Natural killer cell (primary cell): ENCODE results near the gene MRGPRG. TPM values are rescaled to one million over a fixed set of nuclear protein-coding genes. Genes with fewer than 3 reads are reported as not detected.

Source experiments
- ATAC-seq, 3 donors: fragments of 150-1000 bp in 2 of 3; fragments of 200-7000 bp in 1 of 3; cut with Tn5 transposase; 1 replicate in 1 of 3; 2 replicates in 2 of 3; pipeline ENCODE4 v1.10.0; 2021; ENCODE audit warnings: mild to moderate bottlenecking in 2 of 3, moderate library complexity in 2 of 3
- DNase-seq, 2 donors: peaks; one replicate each; pipeline versions ENCODE4 v3.0.0 to v3.0.0-alpha.2; 2013 to 2021; ENCODE audit warnings: mixed read lengths in 1 of 2
- H3K27ac ChIP-seq: one replicate; pipeline ENCODE4 v1.5.1; 2013; ENCODE audit warnings: mild to moderate bottlenecking, low read length
- H3K27me3 ChIP-seq: one replicate; pipeline ENCODE4 v1.6.1; 2013; ENCODE audit warnings: low read length; ENCODE audit not compliant: control insufficient read depth, insufficient read depth
- H3K36me3 ChIP-seq: one replicate; pipeline ENCODE4 v1.6.1; 2013; ENCODE audit warnings: low read length; ENCODE audit not compliant: control insufficient read depth, insufficient read depth
- H3K4me1 ChIP-seq: one replicate; pipeline ENCODE4 v1.6.1; 2013; ENCODE audit warnings: low read length; ENCODE audit not compliant: control insufficient read depth, insufficient read depth
- H3K4me3 ChIP-seq: one replicate; pipeline ENCODE4 v1.5.1; 2013; ENCODE audit warnings: low read length
- H3K9me3 ChIP-seq: one replicate; pipeline ENCODE4 v1.6.1; 2013; ENCODE audit warnings: low read length; ENCODE audit not compliant: control insufficient read depth, insufficient read depth
- H3K27ac Mint-ChIP-seq, 2 donors: one replicate each; pipeline ENCODE4 v1.8.0; 2022; ENCODE audit warnings: mild to moderate bottlenecking in 2 of 2, mixed read lengths in 2 of 2, moderate library complexity in 1 of 2
- H3K27me3 Mint-ChIP-seq, 2 donors: one replicate each; pipeline ENCODE4 v1.8.0; 2022; ENCODE audit warnings: low read depth in 2 of 2, mixed read lengths in 2 of 2
- H3K36me3 Mint-ChIP-seq: one replicate; pipeline ENCODE4 v1.8.0; 2022; ENCODE audit warnings: mixed read lengths
- H3K4me1 Mint-ChIP-seq, 2 donors: one replicate each; pipeline ENCODE4 v1.8.0; 2022; ENCODE audit warnings: mixed read lengths in 2 of 2
- H3K4me3 Mint-ChIP-seq: one replicate; pipeline ENCODE4 v1.8.0; 2022; ENCODE audit warnings: mild to moderate bottlenecking, moderate library complexity, mixed read lengths
- H3K9me3 Mint-ChIP-seq, 2 donors: one replicate each; pipeline ENCODE4 v1.8.0; 2022; ENCODE audit warnings: mixed read lengths in 2 of 2
- WGBS: methylation state at CpG from one replicate; pipeline ENCODE4 v1.1.7; 2013; ENCODE audit warnings: missing lambda C conversion rate; ENCODE audit not compliant: insufficient coverage; 5-methylcytosine and 5-hydroxymethylcytosine counted together
- intact Hi-C: fragments of 100-400 bp; cut with micrococcal nuclease; formaldehyde crosslinking; loops from one replicate; pipeline ENCODE4 v1.14.2; 2022
- total RNA-seq, 4 donors: library from RNA; stranded (reverse); fragments of 120-200 nt in 1 of 4; gene quantifications; one replicate each; pipeline versions ENCODE4 v1.2.3 to v1.2.4, GENCODE V29; 2013 to 2022
- TF ChIP-seq, protein P1 (sequence below): fragments of 200-600 bp; IDR thresholded peaks from one replicate; pipeline ENCODE4 v1.8.0; 2022; ENCODE audit warnings: antibody characterized with exemption

MRGPRG gene
- total RNA-seq, 3 donors from 2014 or later (not counting 1 experiment from before 2014, with no cell fraction given), result not detected

DNA sequence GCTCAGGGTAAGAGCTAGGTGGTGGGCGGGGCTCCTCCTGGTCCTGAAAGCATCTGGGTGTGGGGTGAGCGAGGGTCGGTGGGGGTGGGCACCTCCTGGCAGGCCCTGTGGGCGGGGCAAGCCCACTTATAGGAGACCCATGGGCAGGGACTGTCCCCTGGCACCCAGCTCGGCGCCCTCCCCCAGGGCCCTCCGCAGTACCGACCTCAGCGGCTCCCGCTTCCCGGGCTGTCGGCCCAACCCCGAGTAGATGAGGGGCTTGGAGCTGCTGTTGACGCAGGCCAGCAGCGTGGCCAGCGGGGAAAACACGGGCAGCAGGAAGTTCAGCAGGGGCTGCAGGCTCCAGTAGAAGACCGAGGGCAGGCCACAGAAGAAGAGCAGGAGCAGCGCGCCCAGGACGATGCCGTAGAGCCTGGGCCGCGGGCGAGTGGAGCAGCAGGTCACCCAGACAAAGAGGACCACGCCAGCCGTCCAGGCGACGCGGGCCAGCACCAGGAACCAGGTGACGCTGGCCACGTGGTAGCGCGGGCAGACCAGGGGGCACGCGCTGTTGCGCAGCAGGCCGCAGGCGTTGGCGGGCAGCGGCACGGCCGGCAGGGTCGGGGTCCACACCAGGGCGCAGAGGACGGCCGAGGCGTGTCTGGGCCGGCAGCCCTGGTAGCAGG is 663 bp downstream of the MRGPRG start:
- H3K4me3 Mint-ChIP-seq, result no peak overlapping the region
- WGBS, result 95% methylated on average over 49 of the region's 49 CpGs
- peaks cover 2% of the 10 kb centered on the region for H3K27me3 ChIP-seq
- ATAC-seq (no peak), DNase-seq (no peak)
- peaks cover 13 to 27% of the 10 kb centered on the region in 2 donors for H3K27me3 Mint-ChIP-seq
- no peaks in the 10 kb centered on the region for H3K9me3 Mint-ChIP-seq
- no peaks in the 10 kb centered on the region for H3K9me3 ChIP-seq
- no peak overlapping the region for H3K4me3 ChIP-seq
- H3K36me3 Mint-ChIP-seq, result no peaks in the 10 kb centered on the region
- H3K27ac Mint-ChIP-seq, result no peak overlapping the region
- no peak overlapping the region for H3K27ac ChIP-seq
- intact Hi-C loops, result loop anchor here (1.0 to 2.0 kb wide), 4 partner anchors 108 to 685 kb away; no protein-coding TSS in a partner anchor
- TF ChIP-seq, protein P1, sequence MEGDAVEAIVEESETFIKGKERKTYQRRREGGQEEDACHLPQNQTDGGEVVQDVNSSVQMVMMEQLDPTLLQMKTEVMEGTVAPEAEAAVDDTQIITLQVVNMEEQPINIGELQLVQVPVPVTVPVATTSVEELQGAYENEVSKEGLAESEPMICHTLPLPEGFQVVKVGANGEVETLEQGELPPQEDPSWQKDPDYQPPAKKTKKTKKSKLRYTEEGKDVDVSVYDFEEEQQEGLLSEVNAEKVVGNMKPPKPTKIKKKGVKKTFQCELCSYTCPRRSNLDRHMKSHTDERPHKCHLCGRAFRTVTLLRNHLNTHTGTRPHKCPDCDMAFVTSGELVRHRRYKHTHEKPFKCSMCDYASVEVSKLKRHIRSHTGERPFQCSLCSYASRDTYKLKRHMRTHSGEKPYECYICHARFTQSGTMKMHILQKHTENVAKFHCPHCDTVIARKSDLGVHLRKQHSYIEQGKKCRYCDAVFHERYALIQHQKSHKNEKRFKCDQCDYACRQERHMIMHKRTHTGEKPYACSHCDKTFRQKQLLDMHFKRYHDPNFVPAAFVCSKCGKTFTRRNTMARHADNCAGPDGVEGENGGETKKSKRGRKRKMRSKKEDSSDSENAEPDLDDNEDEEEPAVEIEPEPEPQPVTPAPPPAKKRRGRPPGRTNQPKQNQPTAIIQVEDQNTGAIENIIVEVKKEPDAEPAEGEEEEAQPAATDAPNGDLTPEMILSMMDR, result no peak
- no peaks in the 10 kb centered on the region for H3K36me3 ChIP-seq
- peaks cover 7 to 24% of the 10 kb centered on the region in 2 donors for H3K4me1 Mint-ChIP-seq
- peaks cover 16% of the 10 kb centered on the region for H3K4me1 ChIP-seq

DNA sequence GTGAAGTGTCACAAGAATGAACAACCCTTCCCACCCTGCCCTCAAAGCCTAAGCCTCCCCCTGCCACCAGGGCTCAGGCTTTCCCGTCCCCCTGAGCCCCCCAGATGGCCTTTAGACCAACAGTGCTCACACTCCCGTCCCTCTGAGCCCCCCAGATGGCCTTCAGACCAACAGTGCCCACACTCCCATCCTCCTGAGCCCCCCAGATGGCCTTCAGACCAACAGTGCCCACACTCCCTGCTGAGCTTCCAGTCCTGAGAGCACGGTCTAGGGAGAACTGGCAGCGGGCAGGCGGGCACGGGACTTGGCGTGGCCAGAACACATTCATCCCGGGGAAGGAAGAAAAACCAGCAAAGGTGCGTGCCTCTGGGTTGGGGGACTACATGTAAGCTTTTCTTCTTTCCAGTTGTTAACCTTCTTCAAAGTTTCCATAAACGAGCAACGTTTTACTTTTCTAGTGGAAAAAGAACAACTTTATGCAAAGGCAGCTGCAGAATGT is 2.5 kb downstream of the MRGPRG start:
- TF ChIP-seq, protein P1, result no peak
- DNase-seq (no peak), ATAC-seq (no peak)
- H3K27me3 Mint-ChIP-seq, result peaks cover 13 to 31% of the 10 kb centered on the region in 2 donors
- Histone ChIP-seq H3K4me3 (no peak overlapping the region), H3K27ac (no peak overlapping the region), H3K36me3 (no peaks in the 10 kb centered on the region), H3K4me1 (peaks cover 9% of the 10 kb centered on the region), H3K27me3 (peaks cover 2% of the 10 kb centered on the region), H3K9me3 (no peaks in the 10 kb centered on the region)
- WGBS, result 82% methylated on average over 11 of the region's 11 CpGs
- H3K27ac Mint-ChIP-seq, result no peak overlapping the region
- intact Hi-C loops, result loop anchor here (2.0 kb wide), 1 partner anchor 683 kb away; no protein-coding TSS in a partner anchor
- peaks cover 7 to 20% of the 10 kb centered on the region in 2 donors for H3K4me1 Mint-ChIP-seq
- H3K36me3 Mint-ChIP-seq, result peaks cover 6% of the 10 kb centered on the region
- no peak overlapping the region for H3K4me3 Mint-ChIP-seq
- no peaks in the 10 kb centered on the region for H3K9me3 Mint-ChIP-seq

DNA sequence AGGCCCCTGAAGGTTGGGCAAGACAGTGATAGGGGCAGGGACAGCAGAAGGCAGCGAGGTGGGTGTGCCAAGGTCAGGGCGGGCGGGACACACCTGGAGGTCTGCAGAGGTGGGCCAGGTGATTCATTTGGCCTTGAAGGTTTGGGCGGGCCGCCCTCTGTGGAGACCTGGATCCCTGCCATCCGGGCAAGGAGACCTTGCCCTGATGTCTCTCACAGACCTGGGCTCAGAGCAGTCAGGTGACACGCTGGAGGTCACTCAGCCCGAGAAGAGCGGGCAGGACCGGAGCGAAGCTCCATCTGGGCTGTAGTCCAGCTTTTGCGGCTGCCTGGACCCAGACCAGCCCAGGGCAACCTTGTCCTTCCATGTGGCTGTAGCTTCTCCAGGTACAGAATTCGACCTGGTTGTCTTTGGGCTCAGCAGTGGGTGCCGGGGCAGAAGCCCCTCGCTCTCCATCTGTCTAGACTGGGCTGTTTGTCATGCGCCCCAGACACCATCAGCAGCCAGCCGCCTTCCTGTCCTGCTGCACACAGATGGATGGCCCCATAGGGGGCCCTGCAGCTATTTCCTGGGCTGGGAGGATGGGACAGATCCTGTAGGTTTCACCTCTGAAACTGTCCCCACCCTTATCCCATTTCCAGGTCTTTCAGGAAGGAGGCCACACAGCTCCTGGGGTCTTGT is 3.1 kb downstream of the MRGPRG start:
- TF ChIP-seq, protein P1, result no peak
- ATAC-seq, result no peak
- Mint-ChIP-seq H3K4me3 (no peak overlapping the region), H3K27ac (no peak overlapping the region), H3K4me1 (peaks cover 7 to 20% of the 10 kb centered on the region in 2 donors), H3K9me3 (no peaks in the 10 kb centered on the region), H3K27me3 (peaks cover 13 to 31% of the 10 kb centered on the region in 2 donors), H3K36me3 (peaks cover 6% of the 10 kb centered on the region)
- H3K4me1 ChIP-seq, result peaks cover 9% of the 10 kb centered on the region
- no peaks in the 10 kb centered on the region for H3K9me3 ChIP-seq
- peaks cover 2% of the 10 kb centered on the region for H3K27me3 ChIP-seq
- DNase-seq, result no peak
- intact Hi-C loops, result loop anchor here (2.0 kb wide), 1 partner anchor 683 kb away; no protein-coding TSS in a partner anchor
- 89% methylated on average over 17 of the region's 17 CpGs for WGBS
- no peaks in the 10 kb centered on the region for H3K36me3 ChIP-seq
- H3K4me3 ChIP-seq, result no peak overlapping the region
- H3K27ac ChIP-seq, result no peak overlapping the region
